HG03103 (cell line): ENCODE results near the gene FTCDNL1.

Experiments
- ATAC-seq: cut with Tn5 transposase; IDR thresholded peaks from one replicate; pipeline ENCODE4 v1.9.1; 2021; ENCODE audit warnings: low read depth; ENCODE audit not compliant: unreplicated experiment

The FTCDNL1 gene

DNA sequence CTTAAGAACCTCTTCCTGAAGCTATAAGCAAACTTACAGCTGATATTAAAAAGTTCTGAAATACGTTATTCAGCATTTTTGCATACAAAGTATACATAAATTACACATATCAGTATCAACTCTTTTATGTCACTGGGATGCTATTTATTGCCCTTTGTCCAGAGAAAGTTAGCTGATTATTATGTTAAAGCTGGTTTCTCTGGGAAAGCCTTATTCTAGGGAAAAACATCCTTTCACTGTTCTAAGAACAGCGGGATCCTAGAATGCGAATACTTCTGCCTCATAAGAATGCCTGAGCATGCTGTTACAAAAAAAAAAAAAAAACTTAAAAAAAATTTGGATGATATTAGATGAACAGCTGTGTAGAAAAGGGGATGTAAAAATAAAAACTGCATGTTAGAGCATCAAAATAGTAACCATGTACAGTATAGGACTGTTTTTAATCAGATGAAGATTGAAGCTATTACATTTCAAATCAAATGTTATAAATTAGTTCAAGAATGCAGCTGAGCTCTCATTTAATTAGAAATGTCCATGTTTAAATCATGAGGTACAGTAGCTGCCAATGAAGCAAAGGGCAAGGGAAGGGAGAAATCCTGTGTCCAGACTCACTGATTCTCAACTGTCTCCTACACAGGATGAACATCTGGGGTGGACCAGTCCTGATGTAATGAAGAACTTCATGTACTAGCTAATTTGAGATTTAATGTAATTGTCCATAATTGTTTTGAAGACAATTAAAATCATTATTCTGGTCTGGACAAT is 8.2 kb downstream of the FTCDNL1 start:
- no peak for ATAC-seq

DNA sequence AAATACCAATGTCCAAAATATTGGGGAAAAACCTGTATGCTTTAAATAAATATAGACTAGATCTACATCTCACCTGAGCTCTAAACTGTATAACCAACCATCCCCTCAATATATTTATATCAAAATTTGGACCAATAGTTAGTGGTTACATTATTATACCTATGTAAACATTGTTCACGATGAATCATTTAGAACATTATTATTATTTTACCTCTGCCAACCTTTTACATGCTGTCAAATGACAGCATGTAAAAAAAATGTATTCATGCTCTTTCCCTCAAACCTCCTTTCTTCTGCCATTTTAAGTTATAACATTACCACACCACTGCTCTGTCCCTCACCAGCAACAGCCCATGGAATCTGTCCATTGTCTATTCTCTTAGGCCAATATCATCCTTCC is 9.6 kb downstream of the FTCDNL1 start:
- ATAC-seq = no peak

DNA sequence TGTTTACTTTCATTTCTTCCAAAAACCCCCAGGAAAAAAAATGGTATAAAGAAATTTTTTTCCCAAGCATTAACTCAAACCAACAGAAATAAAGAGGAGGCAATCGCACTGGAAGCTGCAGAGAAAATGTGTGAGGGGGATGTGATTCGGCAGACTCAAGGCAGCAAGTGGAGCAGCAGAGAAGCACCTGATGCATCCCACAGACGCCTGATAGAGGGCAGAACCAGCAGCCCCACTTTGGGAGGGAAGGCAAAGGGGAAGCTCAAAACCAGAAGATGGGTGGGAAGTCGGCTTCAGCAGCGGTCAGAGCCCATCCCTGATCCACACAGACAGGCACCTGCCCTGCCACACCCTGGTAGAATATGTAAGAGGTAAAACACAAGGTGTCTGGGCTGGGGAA is 12.6 kb downstream of the FTCDNL1 start:
- no peak for ATAC-seq

DNA sequence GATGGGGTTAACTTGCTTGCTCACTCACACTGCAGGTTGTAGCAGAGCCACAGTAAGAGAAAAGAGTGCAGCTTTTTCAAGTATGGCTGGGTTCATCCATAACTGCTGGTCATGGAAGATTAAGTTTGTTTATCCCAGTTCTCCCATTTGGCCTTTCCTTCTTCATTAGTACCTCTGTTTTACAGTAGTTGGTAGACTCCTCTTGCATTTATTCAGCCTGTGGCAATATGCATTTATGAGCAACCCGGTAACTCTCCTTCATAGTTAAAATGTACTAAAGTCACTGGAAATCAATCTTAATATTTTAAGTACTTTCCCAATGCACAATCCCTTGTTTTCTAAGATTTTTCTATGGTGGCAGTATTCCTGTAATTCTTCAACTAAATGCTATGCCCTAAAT is 14.0 kb downstream of the FTCDNL1 start:
- ATAC-seq = no peak

DNA sequence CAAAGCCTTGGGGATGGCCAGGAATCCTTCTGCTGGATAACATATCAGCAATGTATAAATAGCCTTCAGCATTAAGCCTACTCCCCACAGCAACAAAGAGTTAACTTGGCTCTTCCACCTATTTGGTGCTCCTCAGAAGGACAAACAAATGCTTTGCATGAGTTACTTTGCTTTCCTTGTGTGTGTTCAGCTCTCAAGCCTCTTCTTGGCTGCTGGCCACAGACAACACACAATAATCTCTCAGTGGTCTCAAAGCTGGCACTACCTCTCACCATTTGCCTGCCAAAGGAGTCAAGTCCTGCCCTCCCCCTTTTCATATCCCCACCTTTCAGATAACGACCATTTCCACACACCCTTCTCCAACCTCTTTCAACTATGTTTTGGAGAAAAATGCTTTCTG is 17.5 kb downstream of the FTCDNL1 start:
- no peak for ATAC-seq

DNA sequence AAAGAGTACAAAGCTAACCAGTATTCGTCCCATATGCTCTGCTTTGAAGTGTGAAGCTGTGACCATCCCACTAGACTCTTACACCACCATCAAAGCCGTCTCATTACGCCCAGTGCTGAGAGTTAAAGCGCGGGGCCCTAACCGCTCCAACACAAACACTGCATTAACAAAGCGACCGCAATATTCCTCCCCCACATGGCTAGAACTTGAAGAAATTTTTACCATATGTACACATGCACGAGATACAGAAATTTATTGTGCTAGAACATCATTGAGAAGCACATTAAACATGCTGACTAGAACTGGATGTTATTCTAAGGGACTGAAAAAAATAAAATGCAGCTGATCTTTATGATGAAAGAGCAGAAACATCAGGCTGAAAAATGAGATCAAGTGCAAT is 20.5 kb downstream of the FTCDNL1 start:
- ATAC-seq = no peak

DNA sequence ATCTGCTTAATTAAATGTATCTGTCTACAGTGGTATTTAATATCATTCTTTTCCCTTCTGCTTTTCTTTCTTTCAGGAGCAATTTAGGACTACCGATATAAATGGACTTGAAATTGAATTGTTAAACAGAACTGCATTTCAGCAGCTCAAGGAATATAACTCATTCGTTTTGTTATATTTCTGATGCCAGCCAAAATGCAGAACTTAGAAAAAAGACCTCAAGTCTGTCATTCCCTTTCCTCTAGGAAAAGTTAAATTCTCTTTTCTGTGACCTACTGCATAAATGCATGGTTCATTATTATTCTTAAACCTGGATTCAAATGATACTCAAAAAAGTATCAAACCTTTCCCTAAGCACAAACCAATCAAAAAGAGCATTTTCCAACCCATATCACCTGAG is 21.4 kb downstream of the FTCDNL1 start:
- ATAC-seq = no peak

DNA sequence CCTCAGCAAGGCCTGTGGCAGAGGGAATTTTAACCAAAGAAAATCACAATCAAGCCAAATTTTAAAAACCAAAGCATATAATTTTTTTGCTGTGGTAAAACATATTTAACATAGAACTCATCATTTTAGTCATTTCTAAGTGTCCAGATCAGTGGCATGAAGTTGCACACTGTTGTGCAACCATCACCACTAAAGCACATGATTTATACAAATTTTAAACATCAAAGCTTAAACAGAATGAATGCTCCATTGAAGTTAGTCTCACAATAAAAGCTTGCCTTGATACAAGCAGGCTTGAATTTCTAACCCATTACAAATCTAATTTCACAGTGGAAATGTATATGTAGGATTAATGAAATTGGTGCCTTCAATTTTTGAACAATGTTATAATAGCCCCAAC is 31.2 kb downstream of the FTCDNL1 start:
- ATAC-seq = no peak

DNA sequence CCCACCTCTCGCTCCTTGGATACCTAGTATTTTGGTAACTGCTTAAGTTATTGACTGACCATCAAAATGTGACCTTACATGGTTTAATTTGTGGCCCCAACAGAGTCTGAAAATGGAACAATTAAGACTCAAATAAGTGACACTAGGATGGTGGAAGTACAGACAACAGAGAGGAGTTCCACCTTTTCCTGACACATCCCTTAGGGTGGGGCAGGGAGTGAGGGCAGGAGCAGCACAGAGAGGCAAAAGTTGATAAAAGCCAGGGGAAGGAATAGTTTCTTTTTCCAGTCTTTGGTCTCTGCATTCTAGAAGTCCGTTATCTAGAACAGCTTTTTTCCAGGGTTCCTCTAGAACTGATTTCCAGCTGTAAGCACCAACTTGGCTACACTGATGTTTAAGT is 32.2 kb downstream of the FTCDNL1 start:
- ATAC-seq = no peak

DNA sequence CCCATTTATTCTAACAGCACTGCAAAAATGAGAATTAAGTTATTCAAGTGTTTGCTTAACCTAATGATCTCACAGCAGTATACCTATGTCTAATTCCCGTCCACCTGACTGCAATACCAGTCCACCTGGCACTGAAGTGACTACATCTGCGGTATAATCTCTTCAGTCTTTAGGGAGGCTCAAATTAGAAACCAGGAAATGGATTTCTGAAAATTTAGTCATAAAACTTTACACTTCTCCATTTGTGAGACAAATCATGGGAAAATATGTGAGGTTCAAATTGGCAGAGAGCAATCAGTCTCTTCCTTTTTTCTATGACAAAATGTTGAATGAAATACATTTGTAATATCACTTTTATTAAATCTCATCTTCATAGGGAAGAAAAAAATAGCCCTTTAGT is 33.0 kb downstream of the FTCDNL1 start:
- no peak for ATAC-seq

DNA sequence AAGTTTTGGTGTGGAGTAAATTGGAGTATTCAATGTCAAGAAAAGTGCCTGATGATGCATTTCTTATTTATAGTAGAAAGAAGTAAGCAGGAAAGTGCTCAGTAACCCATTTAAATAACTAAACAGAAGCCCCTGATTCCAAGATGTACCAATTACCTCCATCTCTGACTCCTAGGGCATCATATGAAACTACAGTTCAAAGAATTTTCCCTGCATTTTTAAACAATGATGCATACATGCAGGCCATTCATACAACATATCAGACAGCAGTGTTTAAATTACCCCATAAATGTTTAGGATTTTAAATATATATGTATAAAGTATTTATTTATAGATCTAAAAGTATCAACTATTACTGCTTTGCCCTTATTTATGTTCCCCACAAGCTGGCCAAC is 36.2 kb downstream of the FTCDNL1 start:
- no peak for ATAC-seq

DNA sequence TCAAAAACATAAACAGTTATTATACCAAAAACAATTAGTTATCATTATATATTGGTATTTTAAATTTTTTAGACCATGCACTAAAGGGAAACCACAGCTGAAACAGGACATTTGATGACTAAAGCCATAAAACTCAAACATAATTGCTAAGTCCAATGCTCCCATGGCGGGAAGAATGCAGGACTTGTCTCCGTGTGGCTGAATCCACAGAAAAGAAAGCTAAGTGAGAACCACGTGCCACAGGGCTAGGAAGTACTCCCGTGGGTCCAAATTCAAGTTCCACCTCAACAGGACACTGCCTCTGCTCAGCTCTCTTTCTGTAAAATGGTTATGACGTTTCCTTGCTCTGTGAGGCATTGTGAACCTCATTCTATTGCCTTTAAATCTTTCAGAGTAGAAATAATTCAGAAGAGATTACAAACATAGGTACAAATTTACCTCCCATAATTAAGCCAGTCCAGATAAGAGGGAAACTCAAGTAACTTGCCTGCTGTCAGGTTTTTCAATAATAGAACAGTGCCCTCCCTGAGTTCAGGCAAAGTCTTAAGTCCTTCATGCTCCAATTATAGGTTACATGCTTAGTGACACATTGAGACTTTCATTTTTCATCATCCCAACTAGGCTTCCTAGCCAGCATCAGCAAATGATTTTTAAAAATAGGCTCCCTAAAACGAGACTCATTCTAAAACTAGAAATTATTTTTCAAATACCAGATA is 36.7 kb downstream of the FTCDNL1 start:
- ATAC-seq = no peak

DNA sequence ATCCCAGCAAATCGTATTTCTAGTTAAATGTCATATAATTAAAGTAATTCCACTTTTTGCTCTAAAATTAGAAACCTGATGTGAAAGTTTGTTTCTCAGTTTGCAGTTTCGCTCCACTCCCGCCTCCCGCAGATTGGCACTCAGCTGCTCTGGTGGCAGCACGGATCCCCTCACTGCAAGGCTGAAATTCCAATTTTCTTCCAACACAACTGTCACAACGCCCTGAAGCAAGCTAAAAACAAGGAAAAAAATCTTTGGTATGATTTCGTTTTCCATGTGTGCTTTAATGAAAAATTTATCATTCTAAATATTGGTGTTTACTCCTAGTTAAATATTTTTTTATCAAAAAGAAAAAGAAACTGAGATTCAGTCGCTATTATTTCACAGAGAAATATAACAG is 38.5 kb downstream of the FTCDNL1 start:
- no peak for ATAC-seq

DNA sequence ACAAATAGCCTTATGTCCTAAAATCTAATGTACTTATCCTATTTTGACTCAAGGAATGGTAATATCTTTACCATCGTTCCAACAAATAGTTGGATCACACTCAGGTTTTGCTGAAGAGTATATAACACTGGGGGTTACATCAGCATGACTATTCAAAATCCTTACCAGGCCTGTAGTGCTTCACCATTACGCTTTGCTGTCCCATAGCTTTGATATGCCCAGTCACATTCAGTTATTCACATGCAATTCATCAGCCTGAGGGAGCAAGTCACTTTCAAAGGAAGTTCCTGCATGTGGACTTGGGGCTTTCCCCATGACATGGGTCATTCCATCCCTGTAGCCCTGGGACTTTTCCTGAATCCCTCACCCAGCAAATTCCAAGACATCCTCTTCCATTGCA is 39.6 kb downstream of the FTCDNL1 start:
- ATAC-seq = no peak

DNA sequence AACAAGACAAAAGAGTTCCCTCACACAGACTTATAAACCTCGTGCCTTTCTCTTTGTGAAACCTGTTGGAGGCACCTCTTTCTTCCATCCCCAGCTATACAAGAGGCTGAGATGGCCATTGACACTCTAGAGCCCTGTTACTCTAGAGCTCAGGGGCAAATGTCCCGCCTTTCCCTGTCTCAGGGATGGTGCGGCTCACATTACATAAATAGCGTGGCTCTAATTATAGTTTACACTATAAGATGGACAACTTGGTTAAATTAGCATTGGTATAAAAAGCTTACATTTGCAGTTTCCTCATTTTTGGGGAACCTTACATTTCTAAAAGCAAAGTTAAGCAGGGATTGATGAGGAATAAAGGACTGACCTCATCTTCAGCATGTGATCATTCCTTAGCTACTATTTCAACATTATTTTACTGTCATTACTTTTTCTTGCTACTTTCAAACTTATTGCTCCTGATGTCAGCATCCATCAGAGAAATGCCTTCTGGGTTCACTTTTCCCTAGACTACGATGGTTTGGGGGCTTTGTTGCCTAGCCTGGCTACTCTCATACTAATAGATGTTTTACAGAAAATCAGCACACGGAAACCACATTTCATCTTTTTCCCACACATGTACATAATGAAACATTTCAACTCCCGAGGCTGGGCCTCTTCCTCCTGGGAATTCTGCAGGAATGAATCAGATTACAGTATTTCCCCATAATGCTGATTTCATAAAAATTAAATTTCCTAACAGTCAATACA is 40.4 kb downstream of the FTCDNL1 start:
- ATAC-seq = no peak

DNA sequence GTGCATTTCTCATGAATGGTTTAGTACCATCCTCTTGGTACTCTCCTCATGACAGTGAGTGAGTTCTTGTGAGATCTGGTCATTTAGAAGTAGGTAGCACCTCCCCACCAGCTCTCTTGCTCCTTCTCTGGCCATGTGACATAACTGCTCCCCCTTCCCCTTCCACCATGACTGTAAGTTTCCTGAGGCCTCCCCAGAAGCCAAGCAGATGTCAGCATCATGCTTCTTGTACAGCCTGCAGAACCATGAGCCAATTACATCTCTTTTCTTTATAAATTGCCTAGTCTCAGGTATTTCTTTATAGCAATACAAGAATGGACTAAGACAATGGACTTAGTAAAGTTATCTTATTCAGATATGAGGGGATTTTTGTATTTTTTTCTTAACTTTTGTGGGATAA is 43.0 kb downstream of the FTCDNL1 start:
- ATAC-seq = no peak

DNA sequence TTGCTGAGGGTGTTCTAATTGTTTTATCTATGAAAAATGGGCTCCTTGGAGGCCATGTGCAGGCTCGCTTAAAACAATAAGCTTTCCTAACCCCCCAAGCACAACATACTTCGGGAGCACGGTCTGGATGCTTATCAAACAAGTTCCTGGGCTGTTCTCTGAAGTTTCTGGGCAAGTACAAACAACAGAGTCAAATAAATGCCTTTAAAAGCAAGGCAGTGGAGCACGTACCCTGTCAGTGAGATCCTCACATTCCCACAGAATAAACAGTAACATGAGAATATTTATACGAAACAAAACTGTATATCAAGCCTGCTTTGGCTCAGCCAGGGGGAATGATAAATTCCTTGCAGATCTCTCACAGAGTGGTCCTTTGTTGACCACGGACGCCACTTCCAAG is 44.8 kb downstream of the FTCDNL1 start:
- ATAC-seq = no peak

DNA sequence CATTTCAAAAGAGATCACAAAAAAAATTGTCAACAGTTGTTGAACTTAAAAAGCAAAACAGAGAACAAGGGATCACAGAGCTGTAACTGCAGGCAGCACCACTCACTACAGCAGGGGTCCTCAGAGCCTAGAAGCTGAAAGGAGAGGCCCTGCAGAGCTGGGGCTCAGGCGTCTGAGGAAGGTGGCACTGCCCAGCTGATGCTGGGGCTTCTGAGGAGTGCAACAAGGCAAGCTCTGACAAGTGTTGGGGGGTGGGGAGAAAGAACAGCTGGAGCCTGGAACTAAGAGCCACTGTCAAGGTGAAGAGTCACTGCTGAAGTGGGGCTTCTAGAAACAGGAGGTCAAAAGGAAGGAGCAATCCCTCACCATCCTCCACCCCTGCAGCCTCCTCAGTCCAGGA is 46.2 kb downstream of the FTCDNL1 start:
- no peak for ATAC-seq

DNA sequence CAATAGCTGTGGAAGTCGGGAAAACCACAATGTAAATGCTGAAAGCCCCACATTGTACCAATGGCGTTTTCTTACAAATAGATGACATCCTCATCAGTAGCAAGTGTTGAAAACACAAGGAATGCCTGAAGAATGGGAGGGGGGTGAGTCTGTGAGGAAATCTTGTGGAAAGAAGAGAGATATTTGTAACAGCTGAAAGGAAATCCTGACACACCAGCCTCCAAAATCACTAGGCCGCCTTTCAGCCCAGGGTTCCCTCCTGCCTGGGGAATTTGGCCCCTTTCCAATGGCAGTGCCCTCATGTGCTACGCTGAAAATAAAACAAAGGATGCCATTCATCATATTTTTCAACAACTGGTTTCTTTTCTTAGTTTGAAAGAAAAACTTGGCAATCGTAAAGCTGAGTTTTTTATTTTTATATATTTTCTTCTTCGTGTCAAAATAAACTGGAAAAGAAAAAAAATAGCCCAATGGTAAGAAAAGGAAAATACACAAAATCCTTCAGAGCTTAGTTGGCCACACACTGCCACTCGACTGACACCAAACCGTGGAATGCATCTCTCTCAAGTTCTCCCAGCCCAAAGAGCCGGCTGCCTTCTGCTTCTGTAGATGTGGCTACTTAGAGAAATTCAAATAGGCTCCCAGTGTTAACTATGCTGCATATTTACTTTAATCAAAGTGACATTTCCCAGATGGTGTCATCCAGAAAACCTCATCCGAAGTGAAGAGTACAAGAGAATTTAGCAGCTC is 52.0 kb downstream of the FTCDNL1 start:
- no peak for ATAC-seq

DNA sequence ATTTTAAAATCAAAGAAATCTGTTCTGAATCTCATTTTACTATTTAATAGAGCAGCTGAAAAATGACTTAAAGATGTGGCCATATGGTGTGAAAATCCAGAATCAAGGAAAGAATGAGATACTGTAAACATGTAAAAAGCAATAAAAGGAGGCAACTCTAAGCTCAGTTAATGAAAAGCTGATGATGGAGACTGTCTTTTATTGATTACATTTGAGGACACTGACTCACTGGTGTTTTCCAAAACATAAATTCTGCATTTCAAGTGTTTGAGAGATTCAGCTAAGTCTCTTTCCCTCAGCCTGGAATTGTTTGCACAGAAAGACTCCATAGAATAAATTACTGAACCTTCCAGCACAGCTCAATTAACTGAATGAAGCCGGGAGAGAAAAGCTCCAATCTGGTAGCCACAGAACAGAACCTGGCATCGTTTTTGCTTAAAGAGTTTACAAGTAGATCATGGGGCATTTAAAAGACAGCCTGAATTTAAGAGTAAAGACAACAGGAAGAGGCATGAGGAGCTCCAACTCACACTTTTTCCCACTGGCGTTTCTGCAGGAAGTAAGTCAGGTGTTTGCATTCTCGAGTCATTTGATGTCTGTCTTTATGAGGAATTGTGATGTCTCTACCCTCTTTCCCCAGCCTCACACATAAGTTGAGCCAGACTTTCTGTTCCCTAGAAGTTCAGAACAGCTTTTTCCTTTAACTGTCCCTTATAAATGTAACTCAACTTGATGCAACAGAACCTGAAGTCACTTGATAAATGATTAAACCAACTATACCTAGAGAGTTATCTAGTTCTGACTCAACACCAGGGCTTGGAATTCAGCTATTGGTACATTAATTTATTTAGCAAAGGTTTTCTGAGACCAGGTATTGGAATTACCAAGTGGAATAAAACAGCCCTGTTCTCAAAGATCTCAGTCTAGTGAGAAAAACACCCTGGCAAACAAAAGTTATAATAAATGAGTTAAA is 53.3 kb downstream of the FTCDNL1 start:
- no peak for ATAC-seq
